DOHH2 (cell line): ENCODE results near the gene DCHS2.

Experiments
- H3F3A ChIP-seq: fragments of 200-600 bp; sonication (generic), shearing (Covaris generic); 2 replicates; pipeline ENCODE4 v1.6.0; 2016; ENCODE audit warnings: antibody characterized with exemption, mild to moderate bottlenecking; ENCODE audit not compliant: control insufficient read depth, insufficient read depth
- H3K27ac ChIP-seq: fragments of 200-600 bp; sonication (generic); 2 replicates; pipeline ENCODE4 v1.5.1; 2014; ENCODE audit warnings: low read depth, mild to moderate bottlenecking, low read length, moderate library complexity
- H3K27me3 ChIP-seq: fragments of 200-600 bp; sonication (generic); 2 replicates; pipeline ENCODE4 v1.6.1; 2014; ENCODE audit warnings: mild to moderate bottlenecking, low read length, mixed read lengths; ENCODE audit not compliant: control insufficient read depth
- H3K36me3 ChIP-seq: fragments of 200-600 bp; sonication (generic); 2 replicates; pipeline ENCODE4 v1.6.1; 2014; ENCODE audit warnings: mild to moderate bottlenecking, low read length, moderate library complexity, mixed read lengths; ENCODE audit not compliant: control insufficient read depth
- H3K4me1 ChIP-seq: fragments of 200-600 bp; sonication (generic); 2 replicates; pipeline ENCODE4 v1.6.1; 2014; ENCODE audit warnings: mild to moderate bottlenecking, low read length, mixed read lengths; ENCODE audit not compliant: control insufficient read depth
- H3K4me2 ChIP-seq: fragments of 200-600 bp; sonication (generic); 2 replicates; pipeline ENCODE4 v1.6.0; 2014; ENCODE audit warnings: mild to moderate bottlenecking, low read length, moderate library complexity
- H3K4me3 ChIP-seq: fragments of 200-600 bp; sonication (generic); 2 replicates; pipeline ENCODE4 v1.5.1; 2014; ENCODE audit warnings: mild to moderate bottlenecking, low read length, mixed read lengths
- H3K79me2 ChIP-seq: fragments of 200-600 bp; sonication (generic); 2 replicates; pipeline ENCODE4 v1.6.1; 2014; ENCODE audit warnings: mild to moderate bottlenecking, low read length, mixed read lengths; ENCODE audit not compliant: control insufficient read depth
- H3K9me2 ChIP-seq: fragments of 200-600 bp; sonication (generic); replicated peaks from 2 replicates; pipeline ENCODE4 v1.6.1; 2014; ENCODE audit warnings: mild to moderate bottlenecking, low read length, mixed read lengths; ENCODE audit not compliant: control insufficient read depth
- H3K9me3 ChIP-seq: fragments of 200-600 bp; sonication (generic); 2 replicates; pipeline ENCODE4 v1.6.1; 2014; ENCODE audit warnings: antibody characterized with exemption, low read length, mixed read lengths; ENCODE audit not compliant: control insufficient read depth, insufficient read depth
- H4K20me1 ChIP-seq: fragments of 200-600 bp; sonication (generic); 2 replicates; pipeline ENCODE4 v1.6.0; 2014; ENCODE audit warnings: low read depth, mild to moderate bottlenecking, antibody characterized with exemption, low read length, moderate library complexity; ENCODE audit not compliant: control insufficient read depth, insufficient read depth
- EZH2phosphoT487 ChIP-seq: fragments of 200-600 bp; sonication (generic); IDR thresholded peaks from 2 replicates; pipeline ENCODE4 v1.6.1; 2017; ENCODE audit warnings: borderline replicate concordance, mild to moderate bottlenecking, antibody characterized with exemption, low read length, moderate library complexity, mixed read lengths
- TF ChIP-seq, protein P1 (sequence below): fragments of 200-600 bp; sonication (generic); IDR thresholded peaks from one replicate; pipeline ENCODE4 v1.5.1; 2014; ENCODE audit warnings: antibody characterized with exemption, mild to moderate bottlenecking, low read depth, low read length; ENCODE audit not compliant: poor library complexity, severe bottlenecking

The DCHS2 gene

DNA sequence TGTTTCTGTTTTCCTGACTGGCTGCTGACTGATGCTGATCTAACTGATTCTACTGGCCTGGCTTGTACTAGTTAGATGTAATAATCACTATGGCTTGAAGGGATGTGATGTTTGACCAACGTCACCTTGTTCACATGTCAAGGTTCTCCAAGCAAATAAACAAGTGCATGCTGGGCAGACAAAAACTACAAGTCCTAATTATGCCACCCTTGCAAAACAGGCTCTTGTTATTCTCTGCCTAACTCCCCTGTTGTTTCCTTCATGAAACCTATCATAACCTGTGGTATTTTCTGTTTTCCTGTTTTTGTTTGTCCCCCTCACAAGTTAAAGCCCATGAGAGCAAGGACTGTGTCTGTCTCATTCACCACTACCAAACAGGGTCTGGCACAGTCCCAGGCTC lies 146.2 kb downstream of the DCHS2 start:
- Histone ChIP-seq H3K9me3 (no peaks in the 10 kb centered on the region), H3K9me2 (no peaks in the 10 kb centered on the region), H3F3A (no peaks in the 10 kb centered on the region), H3K4me1 (no peaks in the 10 kb centered on the region), H3K4me3 (no peak overlapping the region), H3K27me3 (no peaks in the 10 kb centered on the region; the same call in 1 of the 2 replicates), H3K4me2 (no peak overlapping the region), H4K20me1 (no peaks in the 10 kb centered on the region), H3K36me3 (no peaks in the 10 kb centered on the region), H3K27ac (no peak overlapping the region), H3K79me2 (no peaks in the 10 kb centered on the region)
- no peak for TF ChIP-seq EZH2phosphoT487
- TF ChIP-seq, protein P1, sequence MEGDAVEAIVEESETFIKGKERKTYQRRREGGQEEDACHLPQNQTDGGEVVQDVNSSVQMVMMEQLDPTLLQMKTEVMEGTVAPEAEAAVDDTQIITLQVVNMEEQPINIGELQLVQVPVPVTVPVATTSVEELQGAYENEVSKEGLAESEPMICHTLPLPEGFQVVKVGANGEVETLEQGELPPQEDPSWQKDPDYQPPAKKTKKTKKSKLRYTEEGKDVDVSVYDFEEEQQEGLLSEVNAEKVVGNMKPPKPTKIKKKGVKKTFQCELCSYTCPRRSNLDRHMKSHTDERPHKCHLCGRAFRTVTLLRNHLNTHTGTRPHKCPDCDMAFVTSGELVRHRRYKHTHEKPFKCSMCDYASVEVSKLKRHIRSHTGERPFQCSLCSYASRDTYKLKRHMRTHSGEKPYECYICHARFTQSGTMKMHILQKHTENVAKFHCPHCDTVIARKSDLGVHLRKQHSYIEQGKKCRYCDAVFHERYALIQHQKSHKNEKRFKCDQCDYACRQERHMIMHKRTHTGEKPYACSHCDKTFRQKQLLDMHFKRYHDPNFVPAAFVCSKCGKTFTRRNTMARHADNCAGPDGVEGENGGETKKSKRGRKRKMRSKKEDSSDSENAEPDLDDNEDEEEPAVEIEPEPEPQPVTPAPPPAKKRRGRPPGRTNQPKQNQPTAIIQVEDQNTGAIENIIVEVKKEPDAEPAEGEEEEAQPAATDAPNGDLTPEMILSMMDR = no peak

DNA sequence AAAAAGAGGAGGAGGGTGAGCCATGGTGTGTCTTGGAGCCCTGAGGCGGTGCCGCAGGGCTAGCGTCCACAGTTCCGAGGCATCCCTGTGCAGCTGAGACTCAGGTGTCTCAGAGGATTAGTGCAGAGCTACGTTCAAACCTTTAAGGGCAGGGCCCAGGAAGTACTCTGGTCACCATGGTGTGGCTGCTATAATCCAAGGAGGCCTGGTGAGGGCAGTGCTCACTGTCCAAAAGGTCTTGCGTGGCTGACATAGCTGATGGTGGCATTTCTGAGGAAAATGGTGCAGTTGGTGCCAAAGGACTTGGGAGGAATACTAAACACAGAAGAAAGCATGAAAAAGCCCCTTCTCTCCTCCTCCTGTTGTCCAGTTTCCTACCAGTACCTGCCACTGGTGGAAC lies 146.9 kb downstream of the DCHS2 start:
- Histone ChIP-seq H3K27ac (no peak overlapping the region), H3K9me3 (no peaks in the 10 kb centered on the region), H3F3A (no peaks in the 10 kb centered on the region), H3K79me2 (no peaks in the 10 kb centered on the region), H4K20me1 (no peaks in the 10 kb centered on the region), H3K9me2 (no peaks in the 10 kb centered on the region), H3K4me3 (no peak overlapping the region), H3K4me2 (no peak overlapping the region), H3K36me3 (no peaks in the 10 kb centered on the region), H3K27me3 (no peaks in the 10 kb centered on the region; the same call in 1 of the 2 replicates), H3K4me1 (no peaks in the 10 kb centered on the region)
- TF ChIP-seq EZH2phosphoT487 = no peak
- TF ChIP-seq, protein P1 = no peak

DNA sequence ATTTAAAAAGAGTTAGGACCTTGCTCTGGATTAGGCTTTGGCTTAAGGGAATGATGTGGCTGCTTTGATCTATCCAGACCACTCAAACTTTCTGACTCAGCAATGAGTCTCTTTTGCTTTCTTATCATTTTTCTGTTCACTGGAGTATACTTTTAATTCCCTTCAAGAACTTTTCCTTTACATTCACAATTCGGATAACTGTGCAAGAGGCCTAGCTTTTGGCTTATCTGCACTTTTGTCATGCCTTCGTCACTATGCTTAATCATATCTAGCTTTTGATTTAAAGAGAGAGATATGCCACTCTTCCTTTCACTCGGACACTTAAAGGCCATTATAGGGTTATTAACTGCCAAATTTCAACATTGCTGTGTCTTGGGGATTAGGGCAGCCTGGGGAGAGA lies 147.9 kb downstream of the DCHS2 start:
- Histone ChIP-seq H3K4me2 (no peak overlapping the region), H3K27ac (no peak overlapping the region), H3K79me2 (no peaks in the 10 kb centered on the region), H4K20me1 (no peaks in the 10 kb centered on the region), H3K27me3 (no peaks in the 10 kb centered on the region; the same call in 1 of the 2 replicates), H3K36me3 (no peaks in the 10 kb centered on the region), H3F3A (no peaks in the 10 kb centered on the region), H3K9me3 (no peaks in the 10 kb centered on the region), H3K4me1 (no peaks in the 10 kb centered on the region), H3K4me3 (no peak overlapping the region), H3K9me2 (no peaks in the 10 kb centered on the region)
- TF ChIP-seq EZH2phosphoT487 = no peak
- TF ChIP-seq, protein P1 = no peak
